ENCODE measurements around the gene ACOT7. TPM values are rescaled to one million over a fixed set of nuclear protein-coding genes. Genes with fewer than 3 reads are reported as not detected.

The ACOT7 gene
- polyA plus RNA-seq, 1 experiment: 157 TPM

- ChIA-PET POLR2A (interaction anchor here (0.5 kb wide), 1 partner anchor 63 kb away, joined by 5 read pairs; the partner anchor contains the start of gene ACOT7), CTCF (interaction anchor here (0.8 to 3.0 kb wide), 6 partner anchors 13 to 287 kb away, joined by 3 to 23 read pairs (median 4); no protein-coding TSS in a partner anchor)
- no peak overlapping the region for H3K4me3 ChIP-seq (ENCODE audit: low read depth, low read length)
Measured at GRCh38 chr1:6330410-6330911, 63.1 kb downstream of the ACOT7 start.

DNA sequence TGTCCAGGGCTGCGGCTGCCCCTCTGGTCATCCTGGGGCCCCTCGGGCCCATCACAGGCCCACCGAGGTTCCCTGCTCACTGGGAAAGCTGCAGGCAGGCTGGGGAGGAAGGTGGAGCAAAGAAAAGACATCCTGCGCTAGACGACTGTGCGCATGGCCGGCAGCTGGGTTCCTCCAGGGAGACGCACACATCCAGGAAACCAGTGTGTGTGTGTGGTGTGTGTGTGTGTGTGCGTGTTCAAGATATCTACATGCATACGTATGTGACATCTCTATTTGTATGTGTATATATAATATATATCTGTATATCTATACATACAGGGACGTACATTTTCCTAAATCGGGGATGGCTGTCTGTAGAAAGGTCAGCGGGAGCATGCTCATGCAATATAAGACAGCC, 63.7 kb downstream of the ACOT7 start:
- H3K27me3 ChIP-seq (ENCODE audit: control insufficient read depth, insufficient read depth, low read length): no peaks in the 10 kb centered on the region
- H3K4me3 ChIP-seq (ENCODE audit: low read depth, low read length): no peak overlapping the region
- H3K36me3 ChIP-seq (ENCODE audit: control insufficient read depth, insufficient read depth, low read length): peaks cover 1% of the 10 kb centered on the region
- CTCF ChIA-PET: interaction anchor here (0.8 to 3.0 kb wide), 6 partner anchors 13 to 286 kb away, joined by 3 to 23 read pairs (median 4); no protein-coding TSS in a partner anchor
- POLR2A ChIA-PET: no interaction called here
- no peak for TF ChIP-seq CTCF (IDR thresholded peaks at IDR 0.05; ENCODE audit: insufficient read depth, low read depth, low read length)
- no peak for DNase-seq (ENCODE audit: low read depth)

More at GRCh38 chr1:6330410-6330911, 63.1 kb downstream of the ACOT7 start:
- no peak for TF ChIP-seq CTCF (IDR thresholded peaks at IDR 0.05; ENCODE audit: insufficient read depth, low read depth, low read length)
- Histone ChIP-seq H3K27me3 (ENCODE audit: control insufficient read depth, insufficient read depth, low read length) (no peaks in the 10 kb centered on the region), H3K36me3 (ENCODE audit: control insufficient read depth, insufficient read depth, low read length) (peaks cover 1% of the 10 kb centered on the region)
- peak; percentile 62 for DNase-seq (ENCODE audit: low read depth)

DNA sequence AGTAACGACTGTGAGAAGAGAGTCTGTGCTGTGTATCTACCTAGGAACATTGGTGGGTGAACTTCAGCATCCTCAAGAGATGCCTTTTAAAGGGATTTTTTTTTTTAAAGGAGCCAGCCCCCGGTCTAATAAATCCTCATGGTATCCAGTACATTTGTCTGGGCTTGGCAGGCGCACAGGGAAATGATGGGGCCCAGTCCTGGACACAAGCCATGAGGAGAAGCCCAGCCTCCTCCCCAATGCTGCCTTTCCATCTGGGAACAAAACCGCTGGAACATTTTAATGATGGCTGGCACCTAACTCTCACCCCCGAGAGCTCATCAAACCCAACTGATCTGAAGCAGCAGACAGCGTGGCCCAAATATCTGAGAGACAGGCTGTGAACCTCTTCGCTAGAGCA, 64.2 kb downstream of the ACOT7 start:
- no peaks in the 10 kb centered on the region for H3K27me3 ChIP-seq (ENCODE audit: control insufficient read depth, insufficient read depth, low read length)
- no peak overlapping the region for H3K4me3 ChIP-seq (ENCODE audit: low read depth, low read length)
- ChIA-PET POLR2A (no interaction called here), CTCF (interaction anchor here (1.1 to 3.0 kb wide), 2 partner anchors 83 to 286 kb away, joined by 3 to 23 read pairs; no protein-coding TSS in a partner anchor)
- peaks cover 1% of the 10 kb centered on the region for H3K36me3 ChIP-seq (ENCODE audit: control insufficient read depth, insufficient read depth, low read length)
- no peak for TF ChIP-seq CTCF (IDR thresholded peaks at IDR 0.05; ENCODE audit: insufficient read depth, low read depth, low read length)
- DNase-seq (ENCODE audit: low read depth): no peak

- Histone ChIP-seq H3K27me3 (ENCODE audit: control insufficient read depth, insufficient read depth, low read length) (no peaks in the 10 kb centered on the region), H3K4me3 (ENCODE audit: low read depth, low read length) (no peak overlapping the region), H3K36me3 (ENCODE audit: control insufficient read depth, insufficient read depth, low read length) (peaks cover 1% of the 10 kb centered on the region)
- DNase-seq (ENCODE audit: low read depth): no peak
- no peak for TF ChIP-seq CTCF (IDR thresholded peaks at IDR 0.05; ENCODE audit: insufficient read depth, low read depth, low read length)
- ChIA-PET POLR2A (no interaction called here), CTCF (interaction anchor here (3.0 kb wide), 1 partner anchor 83 kb away, joined by 23 read pairs; no protein-coding TSS in a partner anchor)
Measured at GRCh38 chr1:6328696-6329095, 64.9 kb downstream of the ACOT7 start.

GRCh38 chr1:6328091-6328490, 65.5 kb downstream of the ACOT7 start:
- CTCF ChIA-PET: interaction anchor here (0.9 kb wide), 1 partner anchor 11 kb away, joined by 3 read pairs; no protein-coding TSS in a partner anchor
- no peak for TF ChIP-seq CTCF (IDR thresholded peaks at IDR 0.05; ENCODE audit: insufficient read depth, low read depth, low read length)
- no peak for DNase-seq (ENCODE audit: low read depth)
- Histone ChIP-seq H3K27me3 (ENCODE audit: control insufficient read depth, insufficient read depth, low read length) (no peaks in the 10 kb centered on the region), H3K36me3 (ENCODE audit: control insufficient read depth, insufficient read depth, low read length) (peaks cover 1% of the 10 kb centered on the region), H3K4me3 (ENCODE audit: low read depth, low read length) (no peak overlapping the region)
- POLR2A ChIA-PET: no interaction called here

Measured in BJ (cell line).